Stimulated activated CD8-positive, alpha-beta memory T cell treated with anti-CD3 and anti-CD28 coated beads, Interleukin-12 subunit alpha, Interleukin-12 subunit beta, amount 100 ng/mL, for 24 hours (primary cell): ENCODE measurements around the gene LRRC26.

Experiments used
- DNase-seq: peaks from one replicate; pipeline ENCODE4 v3.0.0-alpha.2; 2020; ENCODE audit errors: extremely low read depth

The LRRC26 gene

DNA sequence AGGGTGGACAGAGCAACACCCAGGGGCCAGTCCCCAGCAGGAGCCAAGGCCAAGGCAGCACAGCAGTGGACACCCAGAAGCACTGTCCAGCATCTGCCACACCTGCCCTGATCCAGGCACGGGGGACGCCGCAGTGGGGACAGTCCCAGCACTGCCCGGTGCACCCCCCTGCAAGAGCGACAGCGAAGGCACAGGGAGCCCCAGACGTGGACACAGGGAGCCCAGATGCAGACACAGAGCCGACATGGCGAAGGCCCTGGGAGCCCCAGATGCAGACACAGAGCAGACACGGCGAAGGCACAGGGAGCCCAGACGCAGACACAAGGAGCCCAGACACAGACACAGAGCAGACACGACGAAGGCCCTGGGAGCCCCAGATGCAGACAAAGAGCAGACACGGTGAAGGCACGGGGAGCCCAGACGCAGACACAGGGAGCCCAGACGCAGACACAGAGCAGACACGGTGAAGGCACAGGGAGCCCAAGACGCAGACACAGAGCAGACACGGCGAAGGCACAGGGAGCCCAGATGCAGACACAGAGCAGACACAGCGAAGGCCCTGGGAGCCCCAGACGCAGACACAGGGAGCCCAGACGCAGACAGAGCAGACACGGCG, 14.2 kb upstream of the LRRC26 start:
- no peak for DNase-seq

DNA sequence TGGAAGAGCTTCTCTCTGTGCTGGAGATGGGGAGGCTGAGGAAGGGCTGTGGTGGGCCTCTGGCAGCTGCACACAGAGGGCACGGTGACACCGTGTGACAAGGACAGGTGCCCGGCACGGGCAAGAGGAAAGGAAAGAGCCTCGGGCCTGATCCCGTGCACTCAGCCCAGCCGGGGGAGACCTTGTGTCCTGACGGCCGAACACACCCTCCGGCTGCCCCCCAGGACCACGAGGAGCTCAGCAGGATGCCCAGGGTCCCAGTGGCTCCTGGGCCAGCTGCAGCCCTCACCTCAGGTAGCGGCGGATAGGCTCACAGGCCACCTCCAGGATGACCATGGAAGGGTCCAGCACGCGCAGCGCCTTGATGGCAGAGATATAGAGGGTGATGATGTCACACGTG, 13.0 kb upstream of the LRRC26 start:
- DNase-seq: no peak

GRCh38 chr9:137181680-137182079, 11.8 kb upstream of the LRRC26 start:
- DNase-seq: no peak

DNA sequence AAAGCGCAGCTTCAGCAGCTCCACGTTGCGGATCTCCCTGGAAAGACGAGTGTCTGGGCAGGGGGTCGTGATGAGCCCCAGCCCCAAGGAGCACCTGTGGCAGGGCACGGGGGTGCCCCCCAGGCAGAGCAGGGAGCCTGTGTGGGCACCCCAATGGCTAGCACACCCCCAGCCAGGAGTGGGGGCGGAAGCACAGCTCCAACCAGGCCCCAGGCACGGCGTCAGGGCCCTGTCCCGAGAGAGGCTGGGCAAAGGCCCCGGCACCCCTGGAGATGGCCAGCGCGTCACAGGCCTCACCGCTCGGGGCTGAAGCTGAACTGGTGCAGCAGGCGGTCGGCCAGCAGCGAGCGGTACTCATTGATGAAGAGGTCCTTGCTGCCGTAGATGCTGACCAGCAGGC, 10.6 kb upstream of the LRRC26 start:
- DNase-seq: no peak

DNA sequence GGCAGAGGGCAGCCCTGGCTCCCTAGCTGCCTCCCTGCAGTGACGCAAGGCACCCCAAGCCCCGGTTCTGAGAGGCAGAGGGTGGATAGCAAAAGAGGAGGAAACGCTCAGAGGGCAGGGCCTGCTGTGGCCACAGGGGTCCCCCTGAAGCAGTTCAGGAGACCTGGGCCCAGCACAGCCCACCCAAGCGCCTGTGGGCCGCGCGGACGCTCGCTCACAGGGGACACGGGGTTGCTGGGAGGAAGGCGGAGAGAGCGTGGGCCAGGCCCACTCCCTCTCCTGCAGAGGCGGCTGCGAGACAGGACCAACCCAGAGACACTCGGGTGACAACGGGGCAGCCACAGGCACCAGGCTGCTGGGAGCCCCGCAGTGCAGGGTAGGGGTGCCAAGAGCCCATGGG, 9.9 kb upstream of the LRRC26 start:
- DNase-seq: no peak

DNA sequence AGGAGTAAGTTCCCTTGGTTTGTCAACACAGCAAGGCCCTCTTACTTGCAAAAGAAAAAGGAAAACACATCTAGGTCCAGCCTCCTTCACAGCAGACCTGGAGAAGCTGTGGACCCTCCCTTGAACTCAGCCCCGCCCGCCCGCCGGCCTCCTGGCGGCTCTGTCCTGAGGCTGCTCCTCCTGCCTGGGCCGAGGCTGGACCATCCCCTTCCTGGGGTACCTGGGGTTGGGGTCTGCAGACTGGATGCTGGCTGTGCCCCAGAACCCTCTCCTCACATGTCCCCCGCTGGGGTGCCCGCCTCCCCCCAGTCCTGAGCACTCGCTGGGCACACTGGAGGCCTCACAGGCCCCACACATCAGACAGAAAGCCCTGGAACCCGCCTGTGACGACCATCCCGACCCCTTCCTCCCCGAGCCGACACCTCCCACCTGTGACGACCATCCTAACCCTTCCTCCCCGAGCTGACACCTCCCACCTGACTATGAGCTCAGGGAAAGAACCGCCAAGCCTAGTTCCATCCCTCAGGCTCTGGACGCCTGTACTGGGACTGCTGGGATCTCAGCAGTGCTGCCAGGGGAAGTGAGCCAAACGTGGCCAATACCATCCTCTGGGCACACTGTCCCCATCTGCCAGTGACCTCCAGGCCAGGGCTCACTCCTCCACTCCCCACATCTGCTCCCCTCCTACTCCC, 9.2 kb upstream of the LRRC26 start:
- no peak for DNase-seq

DNA sequence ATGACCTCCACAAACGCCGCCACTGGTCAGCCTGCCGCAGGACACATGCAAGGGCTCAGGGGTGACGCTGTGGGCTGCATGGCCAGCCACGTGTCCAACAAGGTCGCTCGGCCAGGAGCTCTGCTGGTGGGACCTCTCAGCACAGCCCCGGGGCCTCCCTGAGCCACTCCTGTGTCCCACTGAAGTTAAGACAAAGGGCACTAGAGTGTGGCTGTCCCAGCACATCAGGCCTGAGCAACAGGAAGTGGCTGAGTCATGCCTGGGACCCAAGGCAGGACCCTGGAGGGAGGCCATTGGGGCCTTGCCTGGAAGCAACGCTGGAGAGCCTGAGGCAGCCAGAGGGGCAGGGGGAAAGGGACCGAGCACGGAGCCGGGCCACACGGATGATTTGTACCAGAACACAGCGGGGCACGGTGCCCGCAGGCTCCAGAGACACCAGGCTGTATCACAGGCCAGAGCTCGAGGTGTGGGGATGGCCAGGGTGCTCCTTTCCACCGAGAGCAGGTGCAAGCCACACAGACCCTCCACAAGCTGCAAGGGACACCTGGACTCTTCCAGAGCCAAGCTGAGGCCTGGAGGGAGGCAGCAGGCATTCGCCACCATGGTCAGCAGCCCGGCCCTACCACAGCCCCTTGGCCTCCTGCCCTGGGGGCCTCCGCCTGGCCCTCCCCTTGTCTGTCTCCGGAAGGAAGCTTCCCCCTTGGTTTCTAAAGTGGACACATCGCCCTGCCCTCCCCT, 8.5 kb upstream of the LRRC26 start:
- DNase-seq: no peak

- no peak for DNase-seq
Measured at GRCh38 chr9:137176302-137177182, 6.7 kb upstream of the LRRC26 start.

DNA sequence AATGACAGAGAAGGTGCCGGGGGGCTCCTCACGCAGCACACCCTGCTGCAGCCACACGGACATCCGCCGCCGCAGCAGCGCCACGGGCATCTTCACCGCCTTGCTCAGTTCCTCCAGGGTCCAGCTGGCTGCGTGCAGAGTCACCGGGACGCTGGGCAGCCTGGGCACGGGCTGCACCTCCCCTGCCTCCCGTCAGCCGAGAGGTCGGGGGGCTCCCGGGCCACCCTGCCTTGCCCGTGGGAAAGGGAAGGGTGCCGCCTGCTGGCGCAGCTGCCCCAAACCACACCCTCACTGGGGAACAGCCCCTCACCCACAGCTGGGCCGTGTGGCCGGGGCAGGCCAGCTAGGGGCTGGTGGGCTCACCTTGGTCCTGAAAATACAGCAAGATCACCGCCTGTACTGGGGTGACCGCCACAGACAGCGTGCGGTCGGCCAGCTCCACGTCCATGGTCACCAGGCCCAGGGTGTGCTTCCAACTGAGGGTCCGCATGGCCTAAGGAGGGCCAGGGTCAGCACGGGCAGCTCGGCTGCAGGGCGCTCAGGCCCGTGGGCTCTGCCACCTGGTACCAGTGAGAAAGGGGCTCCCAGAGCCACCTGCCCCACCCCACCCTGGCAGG, 5.6 kb upstream of the LRRC26 start:
- DNase-seq: no peak

DNA sequence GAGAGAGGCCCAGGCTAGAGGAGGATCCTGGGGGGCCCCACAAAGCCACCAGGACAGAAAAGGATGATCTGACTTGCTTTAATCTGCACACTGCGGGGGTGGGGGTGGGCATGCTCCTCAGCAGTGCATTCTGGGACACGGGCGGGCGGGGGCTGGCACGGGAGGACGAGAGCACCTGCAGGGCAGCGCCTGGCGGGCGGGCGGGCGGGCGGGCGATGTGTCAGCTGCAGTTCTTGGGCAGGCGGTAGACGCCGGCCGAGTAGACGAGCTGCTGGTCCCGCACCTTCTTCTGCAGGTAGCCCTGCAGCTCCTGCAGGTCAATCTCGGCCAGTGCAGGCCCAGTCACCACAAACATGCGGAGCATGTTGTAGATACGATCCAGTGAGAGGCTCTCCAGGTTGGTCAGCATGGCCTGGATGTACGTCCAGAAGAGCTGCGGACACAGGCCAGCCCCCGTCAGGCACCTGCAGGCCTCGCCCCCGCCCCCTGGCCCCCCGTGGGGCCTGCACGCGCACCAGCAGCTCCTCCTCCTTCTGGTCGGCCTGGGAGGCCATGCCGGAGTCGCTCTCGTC, 5.0 kb upstream of the LRRC26 start:
- DNase-seq: no peak

GRCh38 chr9:137173796-137174664, 4.2 kb upstream of the LRRC26 start:
- no peak for DNase-seq

DNA sequence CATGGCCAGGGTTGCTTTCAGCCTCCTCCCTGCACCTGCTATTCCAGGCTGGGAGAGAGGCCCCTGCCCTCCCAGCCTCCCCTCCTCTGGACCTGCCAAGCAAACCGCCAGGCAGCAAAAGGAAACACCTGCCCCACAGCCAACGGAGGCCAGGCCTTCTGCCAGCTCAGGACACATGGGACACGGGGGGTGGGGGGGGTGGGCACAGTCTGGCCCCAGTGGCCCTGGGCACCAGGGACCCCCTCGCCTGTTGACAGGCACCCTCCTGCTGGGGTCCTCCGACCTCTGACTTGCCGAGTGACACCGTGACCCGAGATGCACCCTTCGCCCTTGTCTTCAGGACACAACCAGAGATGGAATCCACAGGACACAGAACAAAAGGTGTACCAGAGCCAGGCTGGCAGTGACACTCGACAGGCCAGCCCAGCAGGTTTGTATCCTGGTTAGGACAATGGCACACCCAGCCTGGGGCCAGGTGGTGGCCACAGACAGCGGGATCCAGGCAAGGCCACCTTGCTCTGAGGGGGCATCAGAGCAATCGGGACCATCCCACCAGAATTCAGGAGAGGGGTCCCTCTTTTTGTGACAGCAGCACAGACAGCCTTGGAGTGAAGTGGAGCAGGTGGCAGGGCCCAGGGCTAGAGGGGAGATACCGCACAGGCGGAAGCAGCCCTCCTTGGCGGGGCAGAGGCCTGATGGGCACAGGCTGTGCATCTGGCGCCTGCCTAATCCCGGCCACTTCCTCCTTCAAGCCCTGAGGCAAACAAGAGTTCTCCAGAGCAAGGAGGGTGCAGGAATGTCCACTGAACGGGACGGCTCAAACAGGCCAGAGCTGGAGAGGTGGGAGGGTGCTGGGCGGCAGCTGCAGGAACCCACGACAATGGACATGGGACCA, 3.3 kb upstream of the LRRC26 start:
- no peak for DNase-seq

GRCh38 chr9:137171149-137171900, 1.5 kb upstream of the LRRC26 start:
- DNase-seq: no peak

DNA sequence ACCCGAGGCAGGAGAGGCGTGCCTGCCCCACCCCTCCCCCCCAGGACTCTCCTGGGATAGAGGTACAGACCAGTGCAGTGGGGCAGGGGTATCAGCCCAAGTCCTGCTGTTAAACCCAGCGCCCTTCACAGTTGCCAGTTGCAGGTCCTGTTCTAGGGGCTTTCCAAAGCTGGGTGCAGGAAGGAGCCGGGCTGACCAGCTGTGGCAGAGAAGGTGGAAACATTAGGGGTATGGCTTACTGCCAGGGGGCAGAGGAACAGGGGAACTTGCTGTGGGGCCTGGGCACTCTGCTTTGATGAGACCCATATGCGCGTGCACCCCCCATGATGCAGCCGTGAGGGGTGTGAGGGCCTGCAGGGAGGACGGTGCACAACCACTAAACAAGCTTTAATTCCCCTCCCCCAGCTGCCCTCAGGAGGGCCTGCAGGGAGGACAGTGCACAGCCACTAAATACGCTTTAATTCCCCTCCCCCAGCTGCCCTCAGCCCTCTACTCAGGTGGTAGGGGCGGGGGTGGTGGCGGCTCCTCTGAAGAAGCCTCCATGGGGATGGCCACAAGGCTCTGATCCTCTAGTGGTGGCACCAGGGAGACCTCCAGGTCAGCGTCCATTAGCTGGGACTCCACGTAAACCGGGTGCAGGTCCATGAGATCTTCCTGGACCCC, 766 bp upstream of the LRRC26 start:
- no peak for DNase-seq

GRCh38 chr9:137168904-137169856, 671 bp downstream of the LRRC26 start:
- no peak for DNase-seq

- no peak for DNase-seq
Measured at GRCh38 chr9:137168573-137168903, 1.3 kb downstream of the LRRC26 start.
